PFSK-1 (cell line): ENCODE data around the gene UHRF2.

Experiments used
- FOXP2 ChIP-seq: optimal IDR thresholded peaks from 2 replicates; pipeline ENCODE3; 2011; ENCODE audit warnings: borderline replicate concordance, control low read depth, inconsistent platforms; ENCODE audit not compliant: insufficient read depth; ENCODE audit errors: extremely low read length, extremely low read depth
- POLR2AphosphoS5 ChIP-seq: IDR thresholded peaks from 2 replicates; pipeline ENCODE4 v1.6.1; 2012; ENCODE audit warnings: low read depth, mild to moderate bottlenecking, control low read depth, low read length, moderate library complexity
- REST ChIP-seq, 2 experiments: IDR thresholded peaks; 2 replicates each; pipeline versions ENCODE4 v1.6.1 to v1.8.0; 2011 to 2012; ENCODE audit warnings: low read depth in 2 of 2, low read length in 2 of 2, control low read depth in 1 of 2, inconsistent platforms in 1 of 2, mild to moderate bottlenecking in 1 of 2, moderate library complexity in 1 of 2; ENCODE audit not compliant: insufficient read depth in 1 of 2
- SIN3A ChIP-seq: IDR thresholded peaks from 2 replicates; pipeline ENCODE4 v1.6.1; 2012; ENCODE audit warnings: mild to moderate bottlenecking, low read length, moderate library complexity, borderline replicate concordance; ENCODE audit not compliant: insufficient read depth
- TAF1 ChIP-seq: IDR thresholded peaks from 2 replicates; pipeline ENCODE4 v1.6.1; 2012; ENCODE audit warnings: low read length, control low read depth, borderline replicate concordance; ENCODE audit not compliant: insufficient read depth

DNA sequence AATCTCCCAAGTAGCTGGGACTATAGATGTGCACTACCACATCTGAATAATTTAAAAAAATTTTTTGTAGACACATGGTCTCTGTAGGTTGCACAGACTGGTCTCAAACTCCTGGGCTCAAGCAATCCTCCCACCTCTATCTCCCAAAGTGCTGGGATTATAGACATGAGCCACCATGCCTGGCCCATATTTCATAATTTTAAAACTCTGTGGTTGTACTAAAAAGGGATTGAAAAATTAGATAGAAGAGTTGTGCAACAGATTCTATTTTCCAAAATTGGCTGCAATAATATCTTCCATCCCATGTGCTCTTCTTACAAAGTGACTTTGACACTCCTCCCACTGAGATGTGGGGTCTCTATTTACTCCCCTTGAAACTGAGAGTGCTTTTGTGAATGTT is 7.6 kb upstream of the UHRF2 start:
- TF ChIP-seq POLR2AphosphoS5 (no peak), REST (IDR thresholded peaks at IDR 0.05; ENCODE audit: insufficient read depth in 1 of 2, low read depth in 2 of 2, low read length in 2 of 2) (no peak), TAF1 (no peak), FOXP2 (no peak), SIN3A (no peak)
